AG04450 (cell line): ENCODE data around the gene SENP3. TPM values are rescaled to one million over a fixed set of nuclear protein-coding genes. Genes with fewer than 3 reads are reported as not detected.
A peak's percentile ranks its signal among the peaks of the same experiment; 100 is the strongest.

Experiments used
- CTCF ChIA-PET: fragments of 300-600, 350-600 bp; formaldehyde crosslinking; extraction: SDS; loops from one replicate; lab custom pipeline; 2022; ENCODE audit warnings: antibody characterized with exemption, inconsistent platforms; lab: Charles Lee
- POLR2A ChIA-PET: fragments of 350-600 bp; formaldehyde crosslinking; extraction: SDS; loops from one replicate; lab custom pipeline; 2021; ENCODE audit warnings: antibody characterized with exemption, inconsistent platforms; lab: Yijun Ruan, JAX
- DNase-seq: peaks from one replicate; pipeline ENCODE4 v3.0.0-alpha.2; 2011; ENCODE audit warnings: low read depth, low spot score
- H3K27ac ChIP-seq: one replicate; pipeline ENCODE4 v1.5.1; 2012; ENCODE audit warnings: low read depth, low read length, control low read depth
- H3K27me3 ChIP-seq: one replicate; pipeline ENCODE4 v1.6.0; 2012; ENCODE audit warnings: low read length; ENCODE audit not compliant: control insufficient read depth, insufficient read depth
- H3K4me3 ChIP-seq: 2 replicates; pipeline ENCODE4 v1.5.1; 2011; ENCODE audit warnings: mild to moderate bottlenecking, low read depth, low read length, control low read depth
- H3K9me3 ChIP-seq: 2 replicates; pipeline ENCODE4 v1.5.1; 2012; ENCODE audit warnings: low read length; ENCODE audit not compliant: control insufficient read depth, insufficient read depth
- polyA minus RNA-seq: library from RNA; depleted of rRNA, polyadenylated mRNA; stranded (reverse); fragments of >200 nt; gene quantifications from 2 replicates; pipeline ENCODE4 v1.2.3, GENCODE V29; 2011; rRNA and poly(A)+ RNA removed
- polyA plus RNA-seq: library from polyadenylated mRNA; depleted of rRNA; stranded (reverse); fragments of >200 nt; gene quantifications from 2 replicates; pipeline ENCODE4 v1.2.3, GENCODE V29; 2011; rRNA removed
- TF ChIP-seq, protein P1 (sequence below): IDR thresholded peaks from 2 replicates; pipeline ENCODE4 v1.5.1; 2011; ENCODE audit warnings: low read depth, low read length, control low read depth, inconsistent platforms

SENP3 gene
- polyA plus RNA-seq (67.6 and 73.4 TPM in 2 replicates), polyA minus RNA-seq (58.9 and 63.0 TPM in 2 replicates)

- TF ChIP-seq, protein P1, sequence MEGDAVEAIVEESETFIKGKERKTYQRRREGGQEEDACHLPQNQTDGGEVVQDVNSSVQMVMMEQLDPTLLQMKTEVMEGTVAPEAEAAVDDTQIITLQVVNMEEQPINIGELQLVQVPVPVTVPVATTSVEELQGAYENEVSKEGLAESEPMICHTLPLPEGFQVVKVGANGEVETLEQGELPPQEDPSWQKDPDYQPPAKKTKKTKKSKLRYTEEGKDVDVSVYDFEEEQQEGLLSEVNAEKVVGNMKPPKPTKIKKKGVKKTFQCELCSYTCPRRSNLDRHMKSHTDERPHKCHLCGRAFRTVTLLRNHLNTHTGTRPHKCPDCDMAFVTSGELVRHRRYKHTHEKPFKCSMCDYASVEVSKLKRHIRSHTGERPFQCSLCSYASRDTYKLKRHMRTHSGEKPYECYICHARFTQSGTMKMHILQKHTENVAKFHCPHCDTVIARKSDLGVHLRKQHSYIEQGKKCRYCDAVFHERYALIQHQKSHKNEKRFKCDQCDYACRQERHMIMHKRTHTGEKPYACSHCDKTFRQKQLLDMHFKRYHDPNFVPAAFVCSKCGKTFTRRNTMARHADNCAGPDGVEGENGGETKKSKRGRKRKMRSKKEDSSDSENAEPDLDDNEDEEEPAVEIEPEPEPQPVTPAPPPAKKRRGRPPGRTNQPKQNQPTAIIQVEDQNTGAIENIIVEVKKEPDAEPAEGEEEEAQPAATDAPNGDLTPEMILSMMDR, result no peak
- POLR2A ChIA-PET, result interaction anchor here (0.6 to 1.8 kb wide), 10 partner anchors 12 to 158 kb away, joined by 3 to 8 read pairs (median 4); partner anchors contain the start of genes CD68, MPDU1 and TMEM256
- CTCF ChIA-PET, result interaction anchor here (0.6 to 3.1 kb wide), 36 partner anchors 9 to 308 kb away, joined by 3 to 116 read pairs (median 7); partner anchors contain the start of genes CD68, MPDU1, NEURL4 and NLGN2
- no peaks in the 10 kb centered on the region for H3K27me3 ChIP-seq
- peak; percentile 61 for DNase-seq
- H3K9me3 ChIP-seq, result no peaks in the 10 kb centered on the region; the same call in 1 of the 2 replicates
- H3K27ac ChIP-seq, result peak within 1 kb of the TSS; percentile 83
- H3K4me3 ChIP-seq, result peak within 1 kb of the TSS; percentile 82
Measured at GRCh38 chr17:7561589-7562207, at the start of gene SENP3. SENP3 (plus strand) TSS chr17:7561919; CDS start chr17:7563077, 1,158 bp downstream.

DNA sequence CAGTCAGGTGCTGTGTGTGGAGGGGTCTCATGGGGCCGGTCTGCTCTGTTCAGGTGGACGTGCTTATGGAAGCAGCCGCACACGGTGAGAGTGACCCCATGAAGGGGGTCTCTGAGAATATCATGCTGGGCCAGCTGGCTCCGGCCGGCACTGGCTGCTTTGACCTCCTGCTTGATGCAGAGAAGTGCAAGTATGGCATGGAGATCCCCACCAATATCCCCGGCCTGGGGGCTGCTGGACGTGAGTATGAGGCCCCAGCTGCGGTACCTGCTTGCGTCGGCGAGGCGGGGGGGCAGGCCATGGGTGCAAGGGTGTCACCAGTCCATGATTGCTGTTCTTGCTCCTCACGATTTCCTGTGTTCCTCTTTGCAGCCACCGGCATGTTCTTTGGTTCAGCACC is 49.6 kb upstream of the SENP3 start:
- ChIA-PET POLR2A (no interaction called here), CTCF (no interaction called here)
- Histone ChIP-seq H3K27me3 (no peaks in the 10 kb centered on the region), H3K27ac (no peak overlapping the region), H3K9me3 (no peaks in the 10 kb centered on the region), H3K4me3 (no peak overlapping the region)
- no peak for DNase-seq
- TF ChIP-seq, protein P1, result no peak

- DNase-seq, result no peak
- Histone ChIP-seq H3K9me3 (no peaks in the 10 kb centered on the region), H3K27ac (no peak overlapping the region), H3K27me3 (no peaks in the 10 kb centered on the region), H3K4me3 (no peak overlapping the region)
- POLR2A ChIA-PET, result interaction anchor here (0.6 to 1.2 kb wide), 2 partner anchors 29 to 691 kb away, joined by 3 to 4 read pairs; partner anchors contain the start of gene POLR2A
- TF ChIP-seq, protein P1, result no peak
- CTCF ChIA-PET, result interaction anchor here (0.5 to 5.8 kb wide), 6 partner anchors 8 to 618 kb away, joined by 3 to 116 read pairs (median 14); partner anchors contain the start of genes SENP3, SOX15 and TNFSF13
Measured at GRCh38 chr17:7512824-7513540, 48.7 kb upstream of the SENP3 start.

- POLR2A ChIA-PET, result interaction anchor here (1.9 kb wide), 1 partner anchor 47 kb away, joined by 7 read pairs; no protein-coding TSS in a partner anchor
- H3K27ac ChIP-seq, result no peak overlapping the region
- CTCF ChIA-PET, result interaction anchor here (0.6 to 5.8 kb wide), 26 partner anchors 9 to 174 kb away, joined by 3 to 116 read pairs (median 5); partner anchors contain the start of genes SENP3, SOX15, TMEM256 and TNFSF13
Measured at GRCh38 chr17:7513850-7514419, 47.8 kb upstream of the SENP3 start.

More at GRCh38 chr17:7513850-7514419, 47.8 kb upstream of the SENP3 start:
- TF ChIP-seq, protein P1, result no peak
- no peak for DNase-seq
- no peaks in the 10 kb centered on the region for H3K9me3 ChIP-seq
- H3K4me3 ChIP-seq, result no peak overlapping the region
- H3K27me3 ChIP-seq, result no peaks in the 10 kb centered on the region
